ENCODE measurements around the gene AATF. TPM values are rescaled to one million over a fixed set of nuclear protein-coding genes. Genes with fewer than 3 reads are reported as not detected.

Gene AATF, protein sequence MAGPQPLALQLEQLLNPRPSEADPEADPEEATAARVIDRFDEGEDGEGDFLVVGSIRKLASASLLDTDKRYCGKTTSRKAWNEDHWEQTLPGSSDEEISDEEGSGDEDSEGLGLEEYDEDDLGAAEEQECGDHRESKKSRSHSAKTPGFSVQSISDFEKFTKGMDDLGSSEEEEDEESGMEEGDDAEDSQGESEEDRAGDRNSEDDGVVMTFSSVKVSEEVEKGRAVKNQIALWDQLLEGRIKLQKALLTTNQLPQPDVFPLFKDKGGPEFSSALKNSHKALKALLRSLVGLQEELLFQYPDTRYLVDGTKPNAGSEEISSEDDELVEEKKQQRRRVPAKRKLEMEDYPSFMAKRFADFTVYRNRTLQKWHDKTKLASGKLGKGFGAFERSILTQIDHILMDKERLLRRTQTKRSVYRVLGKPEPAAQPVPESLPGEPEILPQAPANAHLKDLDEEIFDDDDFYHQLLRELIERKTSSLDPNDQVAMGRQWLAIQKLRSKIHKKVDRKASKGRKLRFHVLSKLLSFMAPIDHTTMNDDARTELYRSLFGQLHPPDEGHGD
- 122 to 157 TPM (median 127 TPM) in 5 replicates for total RNA-seq (2022; extraction: Qiagen RNA extraction)

DNA sequence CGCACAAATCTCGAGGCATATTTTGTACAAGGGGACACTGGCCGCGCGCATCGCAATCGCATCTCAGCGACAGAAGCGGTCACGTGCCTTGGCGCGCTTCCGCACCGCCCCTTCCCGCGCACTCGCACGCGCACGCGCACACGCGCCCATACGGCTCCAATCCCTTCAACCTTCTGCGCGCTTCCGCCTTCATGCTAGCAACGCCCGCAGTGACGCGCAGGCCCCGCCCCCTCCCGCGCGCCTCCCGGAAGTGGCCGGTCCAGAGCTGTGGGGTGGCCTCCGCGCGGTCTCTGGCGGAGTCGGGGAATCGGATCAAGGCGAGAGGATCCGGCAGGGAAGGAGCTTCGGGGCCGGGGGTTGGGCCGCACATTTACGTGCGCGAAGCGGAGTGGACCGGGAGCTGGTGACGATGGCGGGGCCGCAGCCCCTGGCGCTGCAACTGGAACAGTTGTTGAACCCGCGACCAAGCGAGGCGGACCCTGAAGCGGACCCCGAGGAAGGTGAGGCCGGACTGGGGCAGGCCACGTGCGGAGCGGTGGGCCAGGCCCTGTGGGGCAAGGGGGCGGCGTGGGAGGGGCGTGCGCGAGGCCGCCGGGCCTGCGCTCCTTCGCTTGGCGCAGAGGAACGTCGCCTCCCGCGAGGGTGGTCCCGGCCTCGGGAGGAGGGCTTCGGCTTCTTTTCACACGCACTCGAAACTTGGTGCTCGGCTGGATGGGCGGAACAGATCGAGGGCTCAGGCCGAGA is at the start of gene AATF:
TSS of gene AATF (plus strand) at position 238 of the 744 bp plus-strand sequence. CDS start at position 410, 172 bp downstream.

DNA sequence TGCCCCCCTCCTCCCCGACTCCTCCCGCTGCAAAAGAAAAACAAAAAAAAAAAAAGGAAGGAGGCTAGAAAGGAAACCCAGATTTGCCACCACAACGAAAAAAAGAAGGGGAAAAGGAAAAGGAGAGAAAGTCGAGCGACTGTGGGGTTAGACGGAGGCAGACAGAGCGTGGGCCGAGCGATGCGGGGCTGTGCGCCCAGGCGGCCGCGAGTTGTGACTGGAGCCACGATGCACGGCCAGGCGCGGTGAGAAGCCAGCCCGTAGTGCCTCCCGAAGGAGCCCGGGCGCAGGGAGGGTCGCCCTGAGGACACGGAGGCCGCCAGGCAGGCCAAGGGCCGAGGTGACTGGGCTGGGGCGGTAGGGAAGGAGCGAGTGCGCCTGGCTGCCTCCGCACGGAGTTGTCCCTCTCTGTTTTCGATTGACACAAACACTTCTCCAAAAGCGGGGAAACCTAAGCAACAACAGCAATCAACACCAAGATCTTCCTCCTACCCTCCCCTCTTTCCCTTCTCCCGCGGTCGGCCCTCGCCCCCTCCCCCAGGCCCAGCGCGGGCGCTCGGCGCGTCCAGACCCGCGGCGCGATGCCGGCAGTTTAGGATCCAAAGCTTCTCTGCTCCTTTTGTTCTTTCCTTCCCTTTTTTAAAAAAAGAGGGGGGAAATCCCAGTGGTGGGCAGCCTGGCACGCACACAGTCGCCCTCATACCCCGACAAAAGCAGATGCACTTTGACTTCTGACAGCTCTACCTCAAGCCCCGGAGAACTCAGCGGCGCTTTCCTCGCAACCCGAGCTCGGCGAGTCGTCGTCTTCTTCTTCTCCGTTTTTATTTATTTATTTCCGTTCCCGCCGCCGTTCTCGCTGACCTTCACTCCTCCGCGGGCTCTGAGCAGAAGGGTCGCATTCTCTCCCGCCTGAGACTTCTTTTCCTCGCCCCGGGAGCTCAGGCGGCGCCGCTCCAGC is 11.5 kb upstream of the AATF start, which contains the start of gene LHX1:
TSS of gene LHX1 (plus strand) at position 475 of the 958 bp plus-strand sequence. CDS start 723 bp downstream, outside the sequence.

Other genes with a start within 250 kb of the AATF start
- 2.1 to 3.2 TPM (median 2.6 TPM) in 5 replicates for gene LHX1, start 11.5 kb upstream of the AATF start, total RNA-seq (2022; extraction: Qiagen RNA extraction)

Measured in A549 treated with CORT108297 at 1 μM for 4 hours (cell line).